ENCODE data around the gene SLC30A9.

GRCh38 chr4:42048394-42048793, 58.1 kb downstream of the SLC30A9 start:
- TF ChIP-seq CTCF (IDR thresholded peaks at IDR 0.05; ENCODE audit: low read depth, low read length) (no peak), EZH2phosphoT487 (IDR thresholded peaks at IDR 0.05; ENCODE audit: low read depth) (no peak)
